ENCODE results near the gene SLC35F4.

DNA sequence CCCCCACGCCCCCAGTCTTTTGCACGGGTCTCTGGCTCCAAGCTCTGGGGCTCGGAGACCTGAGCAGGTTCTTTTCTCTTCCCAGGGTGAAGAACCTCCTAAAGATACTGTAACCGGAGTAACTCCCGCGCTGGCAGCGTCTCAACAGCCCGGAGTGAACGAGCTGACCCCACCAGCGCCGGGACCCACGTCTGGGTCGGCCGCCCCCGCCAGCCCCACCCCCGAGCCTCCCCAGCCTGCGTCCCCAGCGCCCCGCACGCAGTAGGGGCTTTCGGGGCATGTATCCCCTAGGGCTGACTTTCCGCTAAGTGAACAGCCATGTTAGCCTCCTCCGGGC, 858 bp downstream of the SLC35F4 start:
- TF ChIP-seq, protein P1, sequence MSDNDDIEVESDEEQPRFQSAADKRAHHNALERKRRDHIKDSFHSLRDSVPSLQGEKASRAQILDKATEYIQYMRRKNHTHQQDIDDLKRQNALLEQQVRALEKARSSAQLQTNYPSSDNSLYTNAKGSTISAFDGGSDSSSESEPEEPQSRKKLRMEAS (IDR thresholded peaks at IDR 0.05), result no peak
- TF ChIP-seq EP300 (IDR thresholded peaks at IDR 0.05; ENCODE audit: borderline replicate concordance) (no peak), TAF1 (IDR thresholded peaks at IDR 0.05; ENCODE audit: low read depth) (no peak), CEBPB (IDR thresholded peaks at IDR 0.05) (no peak), CREB1 (IDR thresholded peaks at IDR 0.05; ENCODE audit: low read depth) (no peak)

All from Ishikawa (cell line).